Testis (tissue), 2 donors: Measurements from ENCODE around the gene ZNF555.

Experiments used
- POLR2A ChIP-seq: fragments of 450-650 bp; IDR thresholded peaks from one replicate; pipeline ENCODE4 v1.6.1; 2017; ENCODE audit warnings: antibody characterized with exemption, mild to moderate bottlenecking, moderate library complexity
- TF ChIP-seq, protein P1 (sequence below), 3 experiments: fragments of 450-650 bp in 2 of 3; fragments of 200-600 bp in 1 of 3; sonication (generic) in 1 of 3; IDR thresholded peaks; one replicate each; pipeline ENCODE4 v1.5.1; 2016 to 2019; ENCODE audit warnings: antibody characterized with exemption in 3 of 3, mild to moderate bottlenecking in 2 of 3, moderate library complexity in 1 of 3

DNA sequence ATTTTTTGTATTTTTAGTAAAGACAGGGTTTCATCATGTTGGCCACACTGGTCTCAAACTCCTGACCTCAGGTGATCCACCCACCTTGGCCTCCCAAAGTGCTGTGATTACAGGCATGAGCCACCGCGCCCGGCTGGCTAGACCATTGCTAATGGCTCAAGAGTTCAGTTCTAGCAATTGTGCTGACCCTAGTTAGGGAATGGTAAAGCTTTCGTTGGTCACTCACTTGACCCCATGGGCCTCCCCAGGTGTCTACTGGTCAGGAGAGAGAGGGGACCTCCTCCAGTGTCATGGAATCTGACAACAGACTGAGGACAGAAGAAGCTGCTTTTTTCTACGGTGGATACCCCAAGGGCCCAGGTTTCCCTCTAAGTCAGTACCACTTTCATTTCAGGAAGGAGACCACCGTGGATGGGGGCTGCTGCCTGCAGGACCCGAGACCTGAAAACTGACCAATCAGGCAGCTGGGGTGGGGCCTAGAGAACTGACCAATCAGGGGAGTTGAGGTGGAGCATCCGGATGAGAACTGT lies 25.3 kb downstream of the ZNF555 start:
- TF ChIP-seq, protein P1, sequence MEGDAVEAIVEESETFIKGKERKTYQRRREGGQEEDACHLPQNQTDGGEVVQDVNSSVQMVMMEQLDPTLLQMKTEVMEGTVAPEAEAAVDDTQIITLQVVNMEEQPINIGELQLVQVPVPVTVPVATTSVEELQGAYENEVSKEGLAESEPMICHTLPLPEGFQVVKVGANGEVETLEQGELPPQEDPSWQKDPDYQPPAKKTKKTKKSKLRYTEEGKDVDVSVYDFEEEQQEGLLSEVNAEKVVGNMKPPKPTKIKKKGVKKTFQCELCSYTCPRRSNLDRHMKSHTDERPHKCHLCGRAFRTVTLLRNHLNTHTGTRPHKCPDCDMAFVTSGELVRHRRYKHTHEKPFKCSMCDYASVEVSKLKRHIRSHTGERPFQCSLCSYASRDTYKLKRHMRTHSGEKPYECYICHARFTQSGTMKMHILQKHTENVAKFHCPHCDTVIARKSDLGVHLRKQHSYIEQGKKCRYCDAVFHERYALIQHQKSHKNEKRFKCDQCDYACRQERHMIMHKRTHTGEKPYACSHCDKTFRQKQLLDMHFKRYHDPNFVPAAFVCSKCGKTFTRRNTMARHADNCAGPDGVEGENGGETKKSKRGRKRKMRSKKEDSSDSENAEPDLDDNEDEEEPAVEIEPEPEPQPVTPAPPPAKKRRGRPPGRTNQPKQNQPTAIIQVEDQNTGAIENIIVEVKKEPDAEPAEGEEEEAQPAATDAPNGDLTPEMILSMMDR (IDR thresholded peaks at IDR 0.05): no peak
- no peak for TF ChIP-seq POLR2A
